Aorta (tissue), 5 donors: ENCODE measurements around the gene ARID5B. TPM values are rescaled to one million over a fixed set of nuclear protein-coding genes. Genes with fewer than 3 reads are reported as not detected.

Experiments
- ATAC-seq: fragments of 200-7000 bp; cut with Tn5 transposase; one replicate; pipeline ENCODE4 v1.9.1; 2022; ENCODE audit warnings: moderate library complexity; ENCODE audit not compliant: low FRiP score
- DNase-seq, 2 donors: peaks; one replicate each; pipeline ENCODE4 v3.0.0-alpha.2; 2020
- H3K27ac ChIP-seq, 2 donors: one replicate each; pipeline ENCODE4 v1.5.1; 2013; ENCODE audit warnings: low read length in 2 of 2, mild to moderate bottlenecking in 2 of 2, moderate library complexity in 2 of 2, control low read depth in 1 of 2, inconsistent platforms in 1 of 2, low read depth in 1 of 2
- H3K27me3 ChIP-seq, 2 donors: one replicate each; pipeline ENCODE4 v1.6.1; 2013; ENCODE audit warnings: control low read depth in 1 of 2, low read length in 1 of 2, mild to moderate bottlenecking in 1 of 2, moderate library complexity in 1 of 2; ENCODE audit not compliant: insufficient read depth in 2 of 2, control insufficient read depth in 1 of 2
- H3K36me3 ChIP-seq, 2 donors: one replicate each; pipeline ENCODE4 v1.6.1; 2013; ENCODE audit warnings: control low read depth in 1 of 2, low read length in 1 of 2, mild to moderate bottlenecking in 1 of 2; ENCODE audit not compliant: insufficient read depth in 2 of 2, control insufficient read depth in 1 of 2
- H3K4me1 ChIP-seq, 2 donors: one replicate each; pipeline ENCODE4 v1.6.1; 2013; ENCODE audit warnings: low read length in 2 of 2, control low read depth in 1 of 2, mild to moderate bottlenecking in 1 of 2, moderate library complexity in 1 of 2; ENCODE audit not compliant: insufficient read depth in 2 of 2, control insufficient read depth in 1 of 2
- H3K4me3 ChIP-seq, 2 donors: one replicate each; pipeline ENCODE4 v1.5.1; 2013; ENCODE audit warnings: low read length in 2 of 2, control low read depth in 1 of 2, mild to moderate bottlenecking in 1 of 2
- H3K9me3 ChIP-seq: one replicate; pipeline ENCODE4 v1.6.1; 2013; ENCODE audit warnings: mild to moderate bottlenecking, low read length; ENCODE audit not compliant: control insufficient read depth
- WGBS, 2 donors: extraction: QIAGEN DNeasy Blood & Tissue Kit; methylation state at CpG; one replicate each; pipeline ENCODE4 v1.1.7; 2013; 5-methylcytosine and 5-hydroxymethylcytosine counted together
- intact Hi-C, 2 donors: fragments of 100-400 bp; cut with DNase I; formaldehyde crosslinking; loops; one replicate each; pipeline versions ENCODE4 v1.14.2 to v1.15.0; 2022
- polyA plus RNA-seq, 2 donors: library from polyadenylated mRNA; stranded (reverse); fragments of 200-250 nt; gene quantifications; one replicate each; pipeline ENCODE4 v1.2.3, GENCODE V29; 2013
- total RNA-seq, 2 donors: library from RNA; stranded (reverse); fragmentation: NEBNext Ultra II Directional; extraction: Animal tissue kit (Norgen Biotek cat#: 25700); gene quantifications; one replicate each; pipeline ENCODE4 v1.2.1, GENCODE V29; 2021
- donor health status: healthy with polysubstance abuse.
- donor health status: Bipolar disorder and iron deficiency.
- donor health status: DM: no; HTN: no; CAD: no.
- donor health status: DM: no; HTN: no; CAD: no.
- donor health status: DM: yes; HTN: yes; CAD: no.

ARID5B gene
- total and polyA plus RNA-seq, 4 donors, result 7.8 to 143 (median 49.7) TPM

GRCh38 chr10:61989995-61990760, 88.7 kb downstream of the ARID5B start:
- ATAC-seq, result no peak
- Histone ChIP-seq H3K27ac (peak overlapping the region; percentile 76 to 87), H3K27me3 (no peaks in the 10 kb centered on the region), H3K9me3 (no peaks in the 10 kb centered on the region), H3K4me3 (no peak overlapping the region), H3K36me3 (peaks cover 0 to 3% of the 10 kb centered on the region in 2 donors), H3K4me1 (peaks cover 0 to 3% of the 10 kb centered on the region in 2 donors)
- no peak for DNase-seq
- WGBS, 2 donors, result 85 to 91% methylated on average over 4 of the region's 4 CpGs
- intact Hi-C loops, result loop anchor here (5.0 kb wide), 3 partner anchors 47 to 88 kb away; partner anchors contain the start of gene ARID5B (in 1 of the 2)

DNA sequence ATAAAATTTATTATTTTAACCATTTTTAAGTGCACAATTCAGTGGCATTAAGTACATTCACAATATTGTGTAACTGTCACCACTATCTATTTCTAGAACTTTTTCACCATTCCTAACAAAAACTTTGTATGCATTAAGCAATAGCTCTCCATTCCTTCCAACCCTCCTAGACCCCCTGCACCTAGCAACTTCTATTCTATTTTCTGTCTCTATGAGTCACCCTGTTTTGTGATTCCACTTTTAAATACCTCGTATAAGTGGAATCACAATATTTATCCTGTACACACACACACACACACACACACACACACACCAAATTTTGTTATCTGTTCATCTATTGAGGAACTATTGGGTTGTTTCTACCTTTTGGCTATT, 89.2 kb downstream of the ARID5B start:
- intact Hi-C loops, result loop anchor here (5.0 kb wide), 3 partner anchors 47 to 88 kb away; partner anchors contain the start of gene ARID5B (in 1 of the 2)
- peaks cover 0 to 3% of the 10 kb centered on the region in 2 donors for H3K36me3 ChIP-seq
- no peak overlapping the region for H3K4me3 ChIP-seq
- no peaks in the 10 kb centered on the region for H3K9me3 ChIP-seq
- no peak overlapping the region for H3K27ac ChIP-seq
- H3K27me3 ChIP-seq, result no peaks in the 10 kb centered on the region
- WGBS, 2 donors, result 15 to 32% methylated on average over 1 of the region's 1 CpG
- DNase-seq (no peak), ATAC-seq (no peak)
- H3K4me1 ChIP-seq, result peaks cover 3 to 4% of the 10 kb centered on the region in 2 donors

- peaks cover 4 to 6% of the 10 kb centered on the region in 2 donors for H3K4me1 ChIP-seq
- H3K9me3 ChIP-seq, result no peaks in the 10 kb centered on the region
- no peak for DNase-seq
- no peak overlapping the region for H3K27ac ChIP-seq
- H3K36me3 ChIP-seq, result peaks cover 0 to 3% of the 10 kb centered on the region in 2 donors
- intact Hi-C loops, result loop anchor here (5.0 kb wide), 3 partner anchors 46 to 89 kb away; partner anchors contain the start of gene ARID5B (in 1 of the 2)
- no peak for ATAC-seq
- H3K4me3 ChIP-seq, result no peak overlapping the region
- no peaks in the 10 kb centered on the region for H3K27me3 ChIP-seq
Measured at GRCh38 chr10:61991166-61991565, 89.7 kb downstream of the ARID5B start.

- peaks cover 0 to 3% of the 10 kb centered on the region in 2 donors for H3K36me3 ChIP-seq
- H3K4me3 ChIP-seq, result no peak overlapping the region
- H3K9me3 ChIP-seq, result no peaks in the 10 kb centered on the region
- H3K27ac ChIP-seq, result peak overlapping the region; percentile 12 to 62
- DNase-seq (peak in 1 of 2 donors; percentile 48), ATAC-seq (no peak)
- intact Hi-C loops, result loop anchor here (5.0 kb wide), 3 partner anchors 45 to 90 kb away; partner anchors contain the start of gene ARID5B (in 1 of the 2)
- H3K4me1 ChIP-seq, result peaks cover 6% of the 10 kb centered on the region in 2 donors
- WGBS, 2 donors, result 25 to 29% methylated on average over 4 of the region's 4 CpGs
- H3K27me3 ChIP-seq, result no peaks in the 10 kb centered on the region
Measured at GRCh38 chr10:61992059-61992460, 90.6 kb downstream of the ARID5B start.

DNA sequence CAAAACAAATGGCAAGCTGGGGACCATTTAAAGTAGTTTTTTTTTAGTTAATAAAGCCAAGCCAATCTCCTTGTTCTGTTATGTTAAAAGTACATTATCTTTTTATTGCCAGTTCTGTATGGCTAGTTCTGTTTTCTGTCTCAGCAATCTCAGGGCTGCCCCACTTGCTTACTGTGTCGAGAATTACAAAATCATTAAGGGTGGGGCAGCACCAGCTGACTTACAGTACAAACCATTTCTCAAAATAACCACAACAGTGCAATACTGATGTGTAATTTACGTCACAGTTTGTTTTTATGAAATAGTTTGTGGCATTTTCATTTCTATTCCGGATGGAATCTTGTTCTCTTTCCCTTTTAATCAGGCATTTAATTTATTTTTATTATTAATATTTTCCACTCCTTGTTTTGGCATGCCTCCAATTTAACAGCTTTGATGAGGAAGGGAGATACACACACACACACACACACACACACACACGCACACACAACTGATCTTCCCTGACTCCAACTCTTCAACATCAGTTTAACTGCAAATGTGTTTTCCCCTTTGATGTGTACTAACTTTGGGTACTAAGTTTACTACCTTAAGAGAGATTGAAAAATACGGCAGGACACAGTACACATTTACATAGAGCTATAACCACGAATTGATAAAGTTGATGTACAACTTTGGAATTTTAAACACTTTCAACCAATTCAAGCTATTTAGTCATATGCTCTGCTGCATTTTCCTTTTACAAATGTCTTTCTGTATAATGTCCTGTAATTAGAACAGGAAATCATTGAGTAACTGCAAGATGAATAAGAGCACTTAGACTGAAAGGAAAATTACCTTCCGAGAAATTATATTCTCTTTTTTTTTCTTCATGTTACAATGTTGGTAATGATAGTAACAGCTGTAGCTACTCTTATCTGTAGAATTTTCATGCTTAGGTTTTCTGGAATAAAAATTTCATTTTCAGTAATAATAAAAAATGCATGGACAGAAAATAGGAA, 91.5 kb downstream of the ARID5B start:
- Histone ChIP-seq H3K36me3 (peaks cover 0 to 3% of the 10 kb centered on the region in 2 donors), H3K4me1 (peaks cover 6% of the 10 kb centered on the region in 2 donors), H3K4me3 (peak overlapping the region in 1 of 2 donors; percentile 41), H3K27ac (peak overlapping the region; percentile 82 to 85), H3K9me3 (no peaks in the 10 kb centered on the region), H3K27me3 (no peaks in the 10 kb centered on the region)
- DNase-seq (peak in 1 of 2 donors; percentile 73), ATAC-seq (peak; percentile 92)
- 4 to 5% methylated on average over 7 of the region's 7 CpGs for WGBS, 2 donors
- intact Hi-C loops, result loop anchor here (5.0 kb wide), 3 partner anchors 44 to 91 kb away; partner anchors contain the start of gene ARID5B (in 1 of the 2)

DNA sequence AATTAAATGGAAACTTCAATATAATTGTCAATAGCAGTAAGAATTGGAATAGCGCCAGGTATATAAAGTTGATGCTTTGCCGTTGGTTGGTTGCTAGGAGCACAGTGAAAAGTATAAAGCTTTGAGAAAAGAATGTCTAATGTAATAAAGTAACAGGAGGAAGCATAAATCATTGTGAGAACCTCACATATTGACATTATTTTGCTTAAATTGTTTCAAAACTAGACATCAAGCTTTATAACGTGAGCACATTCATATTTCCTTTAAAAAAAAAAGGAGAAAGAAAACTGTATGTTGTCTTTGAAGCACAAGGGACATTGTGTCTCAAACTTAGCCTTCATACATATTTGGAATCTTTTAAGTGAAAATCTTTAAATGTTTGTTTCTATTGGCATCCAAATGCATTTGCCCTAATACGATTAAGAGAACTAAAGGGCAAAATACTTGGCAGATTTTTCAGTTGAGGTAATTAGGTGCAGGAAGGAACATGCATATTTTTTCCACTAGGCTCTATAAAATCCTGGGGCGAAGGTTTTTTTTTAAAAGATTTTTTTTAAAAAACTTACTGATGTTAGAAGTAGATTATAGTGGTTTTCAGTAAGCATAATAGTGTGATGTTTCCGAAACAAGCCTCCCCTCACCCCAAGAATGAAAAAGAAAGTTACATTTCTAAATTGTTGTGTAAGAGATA, 92.4 kb downstream of the ARID5B start:
- Histone ChIP-seq H3K4me3 (peak overlapping the region in 1 of 2 donors; percentile 41), H3K27ac (peak overlapping the region in 1 of 2 donors; percentile 76), H3K9me3 (no peaks in the 10 kb centered on the region), H3K36me3 (peaks cover 0 to 4% of the 10 kb centered on the region in 2 donors), H3K4me1 (peaks cover 6% of the 10 kb centered on the region in 2 donors), H3K27me3 (no peaks in the 10 kb centered on the region)
- ATAC-seq, result no peak
- no peak for DNase-seq
- intact Hi-C loops, result loop anchor here (5.0 kb wide), 3 partner anchors 43 to 92 kb away; partner anchors contain the start of gene ARID5B (in 1 of the 2)
- 4 to 7% methylated on average over 6 of the region's 6 CpGs for WGBS, 2 donors

- H3K27ac ChIP-seq, result peak overlapping the region; percentile 76 to 79
- 66% methylated on average over 7 of the region's 7 CpGs for WGBS, 2 donors
- H3K36me3 ChIP-seq, result peaks cover 0 to 5% of the 10 kb centered on the region in 2 donors
- DNase-seq (no peak), ATAC-seq (no peak)
- H3K4me1 ChIP-seq, result peaks cover 6% of the 10 kb centered on the region in 2 donors
- intact Hi-C loops, result loop anchor here (5.0 kb wide), 3 partner anchors 43 to 92 kb away; partner anchors contain the start of gene ARID5B (in 2 of the 2)
- no peaks in the 10 kb centered on the region for H3K9me3 ChIP-seq
- no peaks in the 10 kb centered on the region for H3K27me3 ChIP-seq
- H3K4me3 ChIP-seq, result no peak overlapping the region
Measured at GRCh38 chr10:61994405-61995219, 93.1 kb downstream of the ARID5B start.
